GM12864 (cell line): ENCODE measurements around the gene ENTPD6.

Experiments
- DNase-seq: peaks from one replicate; pipeline ENCODE4 v3.0.0-alpha.2; 2011; ENCODE audit warnings: low read depth
- H3K4me3 ChIP-seq: 2 replicates; pipeline ENCODE4 v1.5.1; 2011; ENCODE audit warnings: mild to moderate bottlenecking, low read depth, low read length, control low read depth
- TF ChIP-seq, protein P1 (sequence below): IDR thresholded peaks from 2 replicates; pipeline ENCODE4 v1.5.1; 2011; ENCODE audit warnings: low read depth, mild to moderate bottlenecking, moderate library complexity, low read length, control low read depth, inconsistent platforms; ENCODE audit errors: missing control alignments

ENTPD6 gene

GRCh38 chr20:25218492-25218891 lies 23.0 kb downstream of the ENTPD6 start:
- no peak overlapping the region for H3K4me3 ChIP-seq
- TF ChIP-seq, protein P1, sequence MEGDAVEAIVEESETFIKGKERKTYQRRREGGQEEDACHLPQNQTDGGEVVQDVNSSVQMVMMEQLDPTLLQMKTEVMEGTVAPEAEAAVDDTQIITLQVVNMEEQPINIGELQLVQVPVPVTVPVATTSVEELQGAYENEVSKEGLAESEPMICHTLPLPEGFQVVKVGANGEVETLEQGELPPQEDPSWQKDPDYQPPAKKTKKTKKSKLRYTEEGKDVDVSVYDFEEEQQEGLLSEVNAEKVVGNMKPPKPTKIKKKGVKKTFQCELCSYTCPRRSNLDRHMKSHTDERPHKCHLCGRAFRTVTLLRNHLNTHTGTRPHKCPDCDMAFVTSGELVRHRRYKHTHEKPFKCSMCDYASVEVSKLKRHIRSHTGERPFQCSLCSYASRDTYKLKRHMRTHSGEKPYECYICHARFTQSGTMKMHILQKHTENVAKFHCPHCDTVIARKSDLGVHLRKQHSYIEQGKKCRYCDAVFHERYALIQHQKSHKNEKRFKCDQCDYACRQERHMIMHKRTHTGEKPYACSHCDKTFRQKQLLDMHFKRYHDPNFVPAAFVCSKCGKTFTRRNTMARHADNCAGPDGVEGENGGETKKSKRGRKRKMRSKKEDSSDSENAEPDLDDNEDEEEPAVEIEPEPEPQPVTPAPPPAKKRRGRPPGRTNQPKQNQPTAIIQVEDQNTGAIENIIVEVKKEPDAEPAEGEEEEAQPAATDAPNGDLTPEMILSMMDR, result no peak
- DNase-seq, result no peak

DNA sequence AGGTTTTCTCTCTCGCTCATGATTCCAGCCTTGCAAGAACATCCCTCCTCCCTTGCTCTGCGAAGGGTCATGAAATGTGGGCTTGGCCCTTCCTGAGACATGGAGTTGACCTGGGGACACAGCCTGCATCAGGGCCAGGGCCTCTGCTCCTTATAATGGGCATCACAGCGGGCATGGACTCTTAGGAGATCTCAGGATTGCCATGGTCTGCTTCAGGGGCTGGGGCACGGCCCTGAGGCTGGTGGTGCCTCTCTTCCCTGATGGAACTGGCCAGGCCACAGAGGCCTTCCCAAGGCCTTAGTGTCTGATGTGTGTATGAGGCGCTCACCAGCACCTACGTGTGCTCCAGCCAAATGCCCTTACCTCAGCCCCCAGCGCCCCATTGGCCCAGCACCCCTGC lies 23.9 kb downstream of the ENTPD6 start:
- DNase-seq, result no peak
- H3K4me3 ChIP-seq, result no peak overlapping the region
- TF ChIP-seq, protein P1, result no peak

DNA sequence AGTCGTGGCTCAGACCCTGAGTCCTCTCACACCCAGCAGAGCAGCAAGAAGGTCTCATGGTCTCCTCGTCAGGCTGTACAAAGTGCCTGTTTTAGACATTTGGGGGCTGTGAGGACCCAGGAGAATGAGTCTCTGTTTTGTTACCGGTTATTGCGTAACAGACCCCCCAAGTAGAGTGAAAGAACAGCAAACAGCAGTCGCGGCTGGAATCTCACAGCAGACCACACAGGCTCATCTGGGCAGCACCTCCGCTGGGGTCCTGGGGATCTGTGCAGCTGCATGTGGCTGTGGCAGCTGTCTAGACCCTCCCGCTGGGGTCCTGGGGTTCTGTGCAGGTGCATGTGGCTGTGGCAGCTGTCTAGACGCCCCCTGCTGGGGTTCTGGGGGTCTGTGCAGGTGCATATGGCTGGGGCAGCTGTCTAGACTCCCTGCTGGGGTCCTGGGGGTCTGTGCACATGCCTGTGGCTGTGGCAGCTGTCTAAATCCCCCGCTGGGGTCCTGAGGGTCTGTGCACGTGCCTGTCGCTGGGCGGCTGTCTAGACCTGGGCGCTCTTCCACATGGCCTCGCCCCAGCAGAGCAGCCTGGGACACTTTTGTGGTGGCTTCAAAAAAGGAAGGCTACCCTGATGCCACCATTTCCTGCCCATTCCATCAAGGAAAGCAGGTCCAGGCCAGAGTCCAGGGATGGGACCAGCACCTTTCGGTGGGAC lies 24.7 kb downstream of the ENTPD6 start:
- no peak for DNase-seq
- TF ChIP-seq, protein P1, result peak; percentile 36
- no peak overlapping the region for H3K4me3 ChIP-seq

- TF ChIP-seq, protein P1, result no peak
- no peak for DNase-seq
- H3K4me3 ChIP-seq, result no peak overlapping the region
These were observed 25.5 kb downstream of the ENTPD6 start for GRCh38 chr20:25220810-25221591.

DNA sequence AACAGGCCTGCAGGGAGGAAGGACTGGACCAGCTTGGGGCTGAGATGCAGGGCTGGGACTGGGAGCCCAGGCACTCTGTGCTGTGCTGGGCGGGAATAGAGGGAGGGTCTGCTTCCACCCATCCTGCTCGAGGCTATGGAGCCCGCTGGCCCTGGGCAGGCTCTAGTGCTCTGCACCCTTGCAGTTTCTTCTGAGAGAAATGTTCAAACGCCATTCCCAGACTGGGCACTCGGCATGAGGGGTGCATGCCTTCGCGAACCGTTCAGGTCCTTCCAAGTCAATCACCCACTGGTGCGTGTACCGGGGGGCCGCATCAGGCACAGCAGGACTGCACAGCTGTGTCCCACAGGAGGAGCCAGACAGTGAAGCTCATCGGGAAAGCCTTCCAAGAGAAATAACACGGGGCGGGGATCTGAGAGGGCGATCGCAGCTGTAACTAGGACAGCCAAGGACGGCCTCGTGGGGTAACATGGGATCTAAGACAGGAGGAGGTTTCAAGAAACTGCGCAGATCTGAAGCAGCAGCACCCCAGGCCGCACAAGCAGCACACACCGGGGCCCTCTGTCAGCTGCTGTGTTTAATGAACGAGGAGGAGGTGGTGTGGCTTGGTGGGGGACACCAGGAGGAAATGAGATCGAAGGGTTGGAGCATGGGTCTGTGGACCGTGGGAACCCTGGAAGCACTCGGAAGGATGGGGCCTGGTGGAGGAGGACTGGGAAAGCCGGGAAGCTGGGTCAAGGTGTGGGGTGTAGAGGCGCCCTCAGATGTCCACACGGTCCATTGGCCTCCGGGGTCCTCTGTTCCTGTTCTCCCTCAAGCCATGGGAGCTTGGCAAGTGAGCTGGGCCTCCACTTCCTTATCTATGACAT lies 26.3 kb downstream of the ENTPD6 start:
- TF ChIP-seq, protein P1, result no peak
- no peak for DNase-seq
- no peak overlapping the region for H3K4me3 ChIP-seq

DNA sequence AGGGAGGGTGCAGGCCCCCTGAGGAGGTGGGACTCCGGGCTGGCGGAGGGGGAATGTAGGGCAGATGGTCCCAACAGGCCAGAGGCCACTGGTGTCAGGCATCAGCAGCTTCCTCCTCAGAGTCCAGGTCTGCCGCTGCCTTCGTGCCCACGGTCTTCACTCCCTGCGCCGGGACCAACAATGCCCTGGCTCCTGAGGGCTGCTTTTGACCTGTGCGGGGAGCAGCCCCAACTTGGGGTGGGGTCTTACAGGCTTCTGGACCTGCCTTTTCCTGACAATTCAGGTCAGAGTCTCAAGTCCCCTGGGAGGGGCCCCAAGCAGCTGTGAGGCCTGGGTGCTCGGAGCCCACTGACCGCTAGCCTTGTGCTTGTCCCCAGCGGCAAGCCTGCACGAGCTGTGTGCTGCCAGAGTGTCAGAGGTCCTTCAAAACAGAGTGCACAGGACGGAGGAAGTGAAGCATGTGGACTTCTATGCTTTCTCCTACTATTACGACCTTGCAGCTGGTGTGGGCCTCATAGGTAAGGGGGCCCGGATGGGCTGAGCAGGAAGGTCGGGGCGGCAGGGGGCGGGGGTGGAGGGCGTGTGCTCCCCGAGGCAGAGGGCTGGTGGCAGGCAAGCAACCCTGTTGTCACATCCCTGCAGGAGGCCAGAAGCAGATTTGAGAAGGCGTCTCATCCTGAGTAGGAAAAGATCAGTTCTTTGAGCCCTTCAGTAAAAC lies 27.1 kb downstream of the ENTPD6 start:
- no peak overlapping the region for H3K4me3 ChIP-seq
- TF ChIP-seq, protein P1, result no peak
- no peak for DNase-seq
